Activated CD4-positive, alpha-beta T cell treated with anti-CD3 and anti-CD28 coated beads for 36 hours (primary cell): ENCODE results near the gene LINC00632. TPM values are rescaled to one million over a fixed set of nuclear protein-coding genes. Genes with fewer than 3 reads are reported as not detected.

Experiments
- ATAC-seq: fragments of 200-7000 bp; cut with Tn5 transposase; one replicate; pipeline ENCODE4 v1.10.0; 2021; ENCODE audit warnings: mild to moderate bottlenecking, moderate library complexity
- CTCF ChIA-PET: fragments of 350-600 bp; sonication (Branson Sonifier 250); formaldehyde crosslinking; loops from one replicate; lab custom pipeline; 2021; ENCODE audit warnings: antibody characterized with exemption; lab: Charles Lee
- POLR2A ChIA-PET: fragments of 350-600 bp; sonication (Branson Sonifier 250); formaldehyde crosslinking; loops from one replicate; lab custom pipeline; 2021; ENCODE audit warnings: antibody characterized with exemption, inconsistent platforms; lab: Charles Lee
- DNase-seq: peaks from one replicate; pipeline ENCODE4 v3.0.0-alpha.2; 2020
- H3K27ac Mint-ChIP-seq: one replicate; pipeline ENCODE4 v1.8.0; 2021; ENCODE audit warnings: mixed read lengths
- H3K27me3 Mint-ChIP-seq: one replicate; pipeline ENCODE4 v1.8.0; 2021; ENCODE audit warnings: mixed read lengths
- H3K36me3 Mint-ChIP-seq: one replicate; pipeline ENCODE4 v1.8.0; 2021; ENCODE audit warnings: low read depth, mixed read lengths
- H3K4me1 Mint-ChIP-seq: one replicate; pipeline ENCODE4 v1.8.0; 2021; ENCODE audit warnings: mixed read lengths
- H3K4me3 Mint-ChIP-seq: one replicate; pipeline ENCODE4 v1.8.0; 2021; ENCODE audit warnings: mild to moderate bottlenecking, moderate library complexity, mixed read lengths
- H3K9me3 Mint-ChIP-seq: one replicate; pipeline ENCODE4 v1.8.0; 2021; ENCODE audit warnings: low read depth, mixed read lengths
- intact Hi-C, 2 experiments: fragments of 100-400 bp; cut with DNase I in 1 of 2; cut with micrococcal nuclease in 1 of 2; formaldehyde crosslinking; loops; one replicate each; pipeline versions ENCODE4 v1.14.2 to v1.15.1; 2022 to 2024; cut with DNase I, micrococcal nuclease
- total RNA-seq, 2 experiments: library from RNA; stranded (reverse); gene quantifications; one replicate each; pipeline ENCODE4 v1.2.3, GENCODE V29; 2021

Gene LINC00632
- total RNA-seq, 2 experiments from 2014 or later: 0.62 to 1.3 TPM

DNA sequence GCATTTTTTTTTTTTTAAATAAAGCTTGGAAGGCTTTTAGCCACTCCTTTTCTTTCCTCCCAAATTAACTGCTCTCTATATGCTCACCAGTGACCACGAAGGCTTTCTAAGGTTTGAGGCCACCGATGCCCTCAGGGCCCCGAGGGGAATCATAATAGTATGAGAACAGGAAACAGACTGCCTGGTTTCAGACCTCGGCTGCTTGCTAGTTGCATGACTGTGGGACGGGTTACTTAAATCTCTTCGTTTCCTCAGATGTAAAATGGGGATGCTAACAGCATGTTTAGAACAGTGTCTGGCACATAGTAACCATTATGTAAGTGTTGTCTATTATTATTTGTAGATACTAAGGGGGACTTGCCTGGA is 3.6 kb downstream of the LINC00632 start:
- peak overlapping the region; percentile 48 for H3K4me3 Mint-ChIP-seq
- H3K36me3 Mint-ChIP-seq: no peaks in the 10 kb centered on the region
- no peaks in the 10 kb centered on the region for H3K9me3 Mint-ChIP-seq
- CTCF ChIA-PET: interaction anchor here (0.8 kb wide), 1 partner anchor 1397 kb away, joined by 3 read pairs; no protein-coding TSS in a partner anchor
- peaks cover 4% of the 10 kb centered on the region for H3K4me1 Mint-ChIP-seq
- H3K27me3 Mint-ChIP-seq: no peaks in the 10 kb centered on the region
- POLR2A ChIA-PET: no interaction called here
- no peak overlapping the region for H3K27ac Mint-ChIP-seq
- ATAC-seq: peak; percentile 71
- intact Hi-C loops: no loop called here
- peak; percentile 21 for DNase-seq

DNA sequence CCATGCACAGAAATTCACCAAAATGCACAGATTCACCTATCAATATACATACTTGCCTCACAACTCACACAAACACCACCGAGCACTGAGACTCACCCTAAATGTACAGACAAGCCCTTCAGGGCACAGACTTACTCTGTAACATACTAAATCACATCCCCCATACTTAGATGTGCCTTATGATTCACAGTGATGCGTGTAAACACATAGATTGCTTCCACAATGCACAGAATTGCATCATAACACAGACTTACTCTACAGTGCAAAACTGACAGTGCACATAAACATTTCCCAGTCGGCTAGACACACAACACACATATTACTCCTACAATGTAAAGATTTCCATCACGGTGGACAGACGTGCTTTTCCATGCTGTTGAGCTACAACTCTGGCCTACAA is 6.2 kb downstream of the LINC00632 start:
- Mint-ChIP-seq H3K36me3 (no peaks in the 10 kb centered on the region), H3K4me3 (no peak overlapping the region), H3K27ac (no peak overlapping the region), H3K4me1 (peaks cover 4% of the 10 kb centered on the region), H3K27me3 (no peaks in the 10 kb centered on the region), H3K9me3 (no peaks in the 10 kb centered on the region)
- DNase-seq: no peak
- ATAC-seq: peak; percentile 11
- ChIA-PET POLR2A (no interaction called here), CTCF (interaction anchor here (0.5 kb wide), 1 partner anchor 50 kb away, joined by 4 read pairs; no protein-coding TSS in a partner anchor)
- intact Hi-C loops: no loop called here

DNA sequence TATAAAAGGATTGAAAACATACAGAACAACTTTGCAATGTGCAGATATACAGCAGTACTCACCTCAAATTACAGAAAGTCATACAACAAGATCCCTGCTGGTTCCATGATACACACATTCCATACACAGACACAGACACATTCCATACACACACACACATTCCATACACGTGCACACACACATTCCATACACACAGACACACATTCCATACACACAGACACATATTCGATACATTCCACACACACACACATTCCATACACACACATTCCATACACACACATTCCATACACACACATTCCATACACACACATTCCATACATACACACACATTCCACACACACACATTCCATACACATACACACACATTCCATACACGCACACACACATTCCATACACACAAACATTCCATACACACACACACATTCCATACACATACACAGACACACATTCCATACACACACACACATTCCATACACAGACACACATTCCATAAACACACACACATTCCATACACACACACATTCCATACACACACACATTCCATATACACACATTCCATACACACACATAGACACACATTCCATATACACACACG is 13.7 kb downstream of the LINC00632 start:
- Mint-ChIP-seq H3K27me3 (no peaks in the 10 kb centered on the region), H3K27ac (no peak overlapping the region), H3K4me3 (no peak overlapping the region), H3K4me1 (no peaks in the 10 kb centered on the region), H3K36me3 (no peaks in the 10 kb centered on the region), H3K9me3 (no peaks in the 10 kb centered on the region)
- ATAC-seq (no peak), DNase-seq (no peak)
- intact Hi-C loops: no loop called here
- CTCF ChIA-PET: no interaction called here
- POLR2A ChIA-PET: no interaction called here

DNA sequence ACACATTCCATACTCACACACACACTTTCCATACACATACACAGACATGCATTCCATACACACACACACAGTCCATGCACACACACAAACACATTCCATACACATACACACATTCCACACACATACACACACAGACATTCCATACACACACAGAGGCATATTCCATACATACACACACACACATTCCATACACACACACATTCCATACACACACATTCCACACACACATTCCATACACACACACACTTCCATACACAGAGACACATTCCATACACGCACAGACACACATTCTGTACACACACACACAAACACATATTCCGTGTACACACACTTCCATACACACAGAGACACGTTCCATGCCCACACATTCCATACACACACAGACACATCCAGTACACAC is 14.8 kb downstream of the LINC00632 start:
- H3K36me3 Mint-ChIP-seq: no peaks in the 10 kb centered on the region
- ChIA-PET POLR2A (no interaction called here), CTCF (no interaction called here)
- H3K27ac Mint-ChIP-seq: no peak overlapping the region
- H3K9me3 Mint-ChIP-seq: no peaks in the 10 kb centered on the region
- no peak overlapping the region for H3K4me3 Mint-ChIP-seq
- H3K4me1 Mint-ChIP-seq: no peaks in the 10 kb centered on the region
- intact Hi-C loops: no loop called here
- H3K27me3 Mint-ChIP-seq: no peaks in the 10 kb centered on the region
- DNase-seq (no peak), ATAC-seq (no peak)

DNA sequence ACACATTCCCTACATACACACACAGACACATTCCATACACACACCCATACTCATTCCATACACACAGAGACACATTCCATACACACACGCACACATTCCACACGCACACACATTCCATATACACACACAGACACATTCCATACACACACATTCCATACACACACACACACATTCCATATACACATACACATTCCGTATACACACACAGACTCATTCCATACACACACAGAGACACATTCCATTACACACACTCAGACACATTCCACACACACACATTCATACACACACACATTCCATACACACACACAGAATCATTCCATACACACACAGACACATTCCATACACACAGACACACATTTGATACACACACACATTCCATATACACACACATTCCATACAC is 15.2 kb downstream of the LINC00632 start:
- DNase-seq (no peak), ATAC-seq (no peak)
- no peak overlapping the region for H3K4me3 Mint-ChIP-seq
- no peaks in the 10 kb centered on the region for H3K9me3 Mint-ChIP-seq
- POLR2A ChIA-PET: no interaction called here
- intact Hi-C loops: no loop called here
- CTCF ChIA-PET: no interaction called here
- no peaks in the 10 kb centered on the region for H3K4me1 Mint-ChIP-seq
- H3K27me3 Mint-ChIP-seq: no peaks in the 10 kb centered on the region
- H3K36me3 Mint-ChIP-seq: no peaks in the 10 kb centered on the region
- H3K27ac Mint-ChIP-seq: no peak overlapping the region

DNA sequence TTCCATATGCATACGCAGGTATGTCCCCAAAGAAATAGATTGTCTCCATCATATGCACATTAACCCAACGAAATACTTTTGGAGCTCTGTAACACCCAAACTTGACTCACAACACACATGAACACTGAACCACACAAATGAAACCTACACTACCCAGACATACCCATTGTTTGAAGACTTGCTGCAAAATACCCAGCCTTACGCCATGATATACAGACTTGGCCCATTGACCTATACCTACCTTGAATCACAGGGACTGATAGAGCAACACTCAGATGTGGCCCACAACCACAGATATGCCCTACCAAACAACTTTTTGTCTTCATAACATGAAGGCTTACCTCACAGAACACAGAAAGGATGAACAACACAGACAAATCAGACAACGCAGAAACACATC is 15.9 kb downstream of the LINC00632 start:
- no peak for ATAC-seq
- Mint-ChIP-seq H3K36me3 (no peaks in the 10 kb centered on the region), H3K27me3 (no peaks in the 10 kb centered on the region), H3K27ac (no peak overlapping the region), H3K9me3 (no peaks in the 10 kb centered on the region), H3K4me3 (no peak overlapping the region), H3K4me1 (no peaks in the 10 kb centered on the region)
- ChIA-PET CTCF (no interaction called here), POLR2A (no interaction called here)
- DNase-seq: no peak
- intact Hi-C loops: no loop called here

DNA sequence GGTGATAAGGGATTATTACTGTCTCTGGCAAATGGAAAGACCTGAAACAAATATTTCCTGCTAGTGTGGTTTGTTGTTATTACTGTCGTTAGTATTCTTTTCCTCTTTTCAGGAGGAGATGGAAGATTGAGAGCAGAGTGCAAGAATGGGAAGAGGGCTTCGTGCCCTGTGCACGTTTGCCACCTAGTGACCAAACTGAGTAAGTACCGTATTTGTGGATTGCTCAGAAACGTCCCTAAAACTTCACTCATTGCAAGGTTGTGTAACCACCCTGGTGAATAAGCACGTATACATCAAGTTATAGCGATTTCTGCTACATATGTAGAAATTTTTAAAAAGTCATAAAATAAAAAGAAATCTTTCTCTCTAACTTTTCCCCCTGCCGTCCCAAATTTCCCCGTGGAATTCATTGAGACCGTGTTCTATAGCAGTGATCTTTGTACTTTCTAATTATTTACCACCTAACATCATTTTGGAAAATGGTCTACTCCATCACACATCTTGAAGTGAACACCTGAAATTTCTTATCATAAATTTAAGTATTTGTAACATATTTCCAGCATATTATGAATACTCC is 24.3 kb downstream of the LINC00632 start:
- Mint-ChIP-seq H3K4me1 (no peaks in the 10 kb centered on the region), H3K9me3 (no peaks in the 10 kb centered on the region), H3K4me3 (no peak overlapping the region), H3K36me3 (no peaks in the 10 kb centered on the region), H3K27ac (no peak overlapping the region), H3K27me3 (no peaks in the 10 kb centered on the region)
- DNase-seq (peak; percentile 21), ATAC-seq (peak; percentile 33)
- POLR2A ChIA-PET: no interaction called here
- intact Hi-C loops: loop anchor here (1.0 to 10.0 kb wide), 4 partner anchors 33 to 677 kb away; no protein-coding TSS in a partner anchor
- CTCF ChIA-PET: no interaction called here

DNA sequence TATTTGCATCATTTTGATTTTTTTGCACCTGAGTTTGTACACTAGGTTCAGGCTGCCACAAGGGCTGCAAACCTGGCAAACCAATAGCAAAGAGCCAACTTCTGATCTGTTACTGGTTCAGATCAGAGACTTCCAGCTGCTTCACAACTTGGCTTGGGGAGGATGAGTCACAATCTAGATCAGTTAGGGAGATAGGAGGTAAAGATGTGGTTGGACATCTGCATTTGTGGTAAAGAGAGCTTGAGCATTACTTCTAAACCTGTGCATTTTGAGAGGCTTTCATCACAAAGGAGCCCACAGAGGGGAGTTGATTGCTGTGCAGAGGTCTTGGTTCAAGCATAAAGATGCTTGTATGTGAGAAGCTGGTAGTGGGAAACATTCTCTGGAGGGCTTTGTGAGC is 34.5 kb downstream of the LINC00632 start:
- CTCF ChIA-PET: interaction anchor here (1.2 kb wide), 1 partner anchor 17 kb away, joined by 3 read pairs; no protein-coding TSS in a partner anchor

DNA sequence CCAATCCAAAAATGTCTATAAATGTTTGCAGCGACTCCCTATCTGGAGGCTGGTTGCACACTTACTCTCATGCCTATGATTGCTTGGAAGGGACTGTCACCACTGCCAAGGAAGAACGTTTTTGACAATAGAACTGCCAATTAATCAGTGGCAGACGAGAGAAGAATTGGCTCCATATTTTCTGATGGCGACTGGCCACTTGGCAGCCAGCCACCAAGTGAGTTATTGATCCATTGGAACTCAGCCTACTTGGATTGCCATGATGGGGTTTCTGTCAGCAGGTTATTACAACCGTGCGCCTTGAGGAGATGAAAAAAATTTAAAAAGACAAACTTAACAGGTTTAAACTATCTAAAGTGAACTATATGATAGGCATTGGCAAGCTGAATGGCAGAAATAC is 47.4 kb downstream of the LINC00632 start:
- Mint-ChIP-seq H3K27ac (no peak overlapping the region), H3K4me1 (no peaks in the 10 kb centered on the region), H3K27me3 (no peaks in the 10 kb centered on the region), H3K9me3 (no peaks in the 10 kb centered on the region), H3K36me3 (no peaks in the 10 kb centered on the region), H3K4me3 (no peak overlapping the region)
- ATAC-seq (no peak), DNase-seq (no peak)
- intact Hi-C loops: no loop called here
- POLR2A ChIA-PET: interaction anchor here (0.6 kb wide), 1 partner anchor 185 kb away, joined by 3 read pairs; no protein-coding TSS in a partner anchor
- CTCF ChIA-PET: no interaction called here

More for the DNA sequence above, 34.5 kb downstream of the LINC00632 start:
- DNase-seq: no peak
- no peaks in the 10 kb centered on the region for H3K36me3 Mint-ChIP-seq
- POLR2A ChIA-PET: interaction anchor here (0.6 kb wide), 1 partner anchor 12 kb away, joined by 3 read pairs; no protein-coding TSS in a partner anchor
- no peak overlapping the region for H3K27ac Mint-ChIP-seq
- intact Hi-C loops: no loop called here
- no peak overlapping the region for H3K4me3 Mint-ChIP-seq
- H3K4me1 Mint-ChIP-seq: peaks cover 7% of the 10 kb centered on the region
- no peaks in the 10 kb centered on the region for H3K9me3 Mint-ChIP-seq
- H3K27me3 Mint-ChIP-seq: no peaks in the 10 kb centered on the region
- peak; percentile 60 for ATAC-seq

DNA sequence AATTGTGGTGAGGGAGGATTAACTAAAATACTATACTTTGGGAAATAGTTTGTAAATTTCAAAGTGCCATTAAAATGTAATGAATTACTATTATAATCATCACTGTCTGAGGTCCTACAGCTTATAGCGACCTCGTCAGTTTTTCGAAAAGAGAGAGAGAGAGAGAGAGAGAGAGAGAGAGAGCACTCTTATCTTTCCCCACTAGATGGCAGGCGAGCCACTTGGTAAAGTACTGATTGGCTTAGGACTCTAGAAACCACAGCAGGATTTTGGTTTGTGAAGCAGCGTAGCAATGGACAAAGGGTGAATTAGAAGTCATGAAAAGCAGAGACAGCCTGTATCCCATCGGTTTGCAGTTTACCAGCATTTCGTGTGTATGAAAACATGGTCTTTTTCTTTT is 52.5 kb downstream of the LINC00632 start:
- no peak overlapping the region for H3K27ac Mint-ChIP-seq
- peaks cover 6% of the 10 kb centered on the region for H3K27me3 Mint-ChIP-seq
- peak; percentile 53 for ATAC-seq
- H3K9me3 Mint-ChIP-seq: no peaks in the 10 kb centered on the region
- ChIA-PET POLR2A (no interaction called here), CTCF (interaction anchor here (0.9 to 1.5 kb wide), 5 partner anchors 10 to 516 kb away, joined by 3 to 11 read pairs (median 3); no protein-coding TSS in a partner anchor)
- H3K36me3 Mint-ChIP-seq: no peaks in the 10 kb centered on the region
- DNase-seq: peak; percentile 55
- intact Hi-C loops: loop anchor here in 1 of 2 experiments (10.0 kb wide), 1 partner anchor 513 kb away; no protein-coding TSS in a partner anchor
- H3K4me3 Mint-ChIP-seq: no peak overlapping the region
- H3K4me1 Mint-ChIP-seq: peaks cover 12% of the 10 kb centered on the region

DNA sequence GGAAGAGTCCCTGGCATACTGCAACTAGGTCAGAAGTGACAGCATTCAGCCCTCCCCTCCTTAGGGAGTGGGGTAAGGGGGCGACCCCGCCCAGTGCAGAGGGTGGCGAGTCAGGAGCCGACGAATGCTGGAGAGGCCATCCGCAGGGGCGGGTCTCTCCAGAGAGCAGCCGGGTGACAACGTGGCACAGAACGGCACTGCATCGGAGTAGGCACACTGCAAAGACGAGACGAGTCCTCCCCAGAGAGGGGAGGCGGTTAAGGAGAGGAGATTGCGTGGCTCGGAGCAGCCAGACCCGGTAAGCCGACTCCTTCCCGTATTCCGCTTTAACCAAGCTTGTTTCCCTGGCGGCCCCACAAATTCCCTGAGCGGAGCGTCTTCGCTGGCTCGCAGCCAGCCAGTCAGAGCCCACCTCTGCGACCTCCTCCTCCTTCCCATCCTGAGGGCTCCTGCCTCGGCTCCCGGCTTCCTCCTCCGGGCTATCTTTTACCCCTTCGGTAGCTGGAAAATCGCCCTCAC is 54.9 kb downstream of the LINC00632 start:
- H3K4me3 Mint-ChIP-seq: peak overlapping the region; percentile 49
- POLR2A ChIA-PET: interaction anchor here (0.6 kb wide), 1 partner anchor 228 kb away, joined by 5 read pairs; no protein-coding TSS in a partner anchor
- H3K27me3 Mint-ChIP-seq: peaks cover 6% of the 10 kb centered on the region
- CTCF ChIA-PET: interaction anchor here (1.0 to 1.7 kb wide), 2 partner anchors 151 to 517 kb away, joined by 3 to 5 read pairs; no protein-coding TSS in a partner anchor
- no peak overlapping the region for H3K27ac Mint-ChIP-seq
- peaks cover 12% of the 10 kb centered on the region for H3K4me1 Mint-ChIP-seq
- no peaks in the 10 kb centered on the region for H3K36me3 Mint-ChIP-seq
- H3K9me3 Mint-ChIP-seq: no peaks in the 10 kb centered on the region
- intact Hi-C loops: loop anchor here in 1 of 2 experiments (10.0 kb wide), 1 partner anchor 510 kb away; no protein-coding TSS in a partner anchor
- ATAC-seq (peak; percentile 61), DNase-seq (peak; percentile 29)
